ENCODE results near the gene SYCN.

The SYCN gene

DNA sequence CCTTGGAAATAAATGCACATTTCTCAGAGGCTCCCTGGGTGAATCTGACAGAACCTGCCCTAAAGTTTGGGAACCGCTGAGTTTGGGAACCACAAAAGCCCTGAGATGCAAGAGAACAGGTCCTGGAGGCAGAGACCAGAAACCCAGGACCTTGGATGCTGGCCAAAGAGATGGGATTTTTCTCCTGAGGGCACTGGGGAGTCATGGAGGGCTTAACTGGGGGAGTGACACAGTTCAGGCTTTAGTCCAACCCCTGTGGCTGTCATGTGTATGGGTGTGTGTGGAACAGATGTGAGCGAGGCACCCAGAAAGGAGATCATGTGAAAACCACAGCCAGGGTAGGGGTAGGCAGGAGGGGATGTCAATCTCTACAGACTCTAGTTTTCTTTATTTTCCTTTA, 11.2 kb downstream of the SYCN start:
- Histone ChIP-seq H3K27me3 (ENCODE audit: insufficient read depth, poor library complexity, severe bottlenecking) (no peaks in the 10 kb centered on the region), H3K4me3 (ENCODE audit: severe bottlenecking) (no peak overlapping the region), H3K4me1 (ENCODE audit: insufficient read depth, poor library complexity, severe bottlenecking) (peaks cover 5% of the 10 kb centered on the region), H3K9me3 (ENCODE audit: severe bottlenecking) (no peaks in the 10 kb centered on the region), H3K27ac (ENCODE audit: poor library complexity, severe bottlenecking) (no peak overlapping the region), H3K36me3 (ENCODE audit: low read depth) (no peaks in the 10 kb centered on the region)
- ATAC-seq (ENCODE audit: low read depth) (no peak), DNase-seq (ENCODE audit: low spot score) (no peak)
- TF ChIP-seq, protein P1, sequence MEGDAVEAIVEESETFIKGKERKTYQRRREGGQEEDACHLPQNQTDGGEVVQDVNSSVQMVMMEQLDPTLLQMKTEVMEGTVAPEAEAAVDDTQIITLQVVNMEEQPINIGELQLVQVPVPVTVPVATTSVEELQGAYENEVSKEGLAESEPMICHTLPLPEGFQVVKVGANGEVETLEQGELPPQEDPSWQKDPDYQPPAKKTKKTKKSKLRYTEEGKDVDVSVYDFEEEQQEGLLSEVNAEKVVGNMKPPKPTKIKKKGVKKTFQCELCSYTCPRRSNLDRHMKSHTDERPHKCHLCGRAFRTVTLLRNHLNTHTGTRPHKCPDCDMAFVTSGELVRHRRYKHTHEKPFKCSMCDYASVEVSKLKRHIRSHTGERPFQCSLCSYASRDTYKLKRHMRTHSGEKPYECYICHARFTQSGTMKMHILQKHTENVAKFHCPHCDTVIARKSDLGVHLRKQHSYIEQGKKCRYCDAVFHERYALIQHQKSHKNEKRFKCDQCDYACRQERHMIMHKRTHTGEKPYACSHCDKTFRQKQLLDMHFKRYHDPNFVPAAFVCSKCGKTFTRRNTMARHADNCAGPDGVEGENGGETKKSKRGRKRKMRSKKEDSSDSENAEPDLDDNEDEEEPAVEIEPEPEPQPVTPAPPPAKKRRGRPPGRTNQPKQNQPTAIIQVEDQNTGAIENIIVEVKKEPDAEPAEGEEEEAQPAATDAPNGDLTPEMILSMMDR (IDR thresholded peaks at IDR 0.05; ENCODE audit: poor library complexity, severe bottlenecking), result no peak

DNA sequence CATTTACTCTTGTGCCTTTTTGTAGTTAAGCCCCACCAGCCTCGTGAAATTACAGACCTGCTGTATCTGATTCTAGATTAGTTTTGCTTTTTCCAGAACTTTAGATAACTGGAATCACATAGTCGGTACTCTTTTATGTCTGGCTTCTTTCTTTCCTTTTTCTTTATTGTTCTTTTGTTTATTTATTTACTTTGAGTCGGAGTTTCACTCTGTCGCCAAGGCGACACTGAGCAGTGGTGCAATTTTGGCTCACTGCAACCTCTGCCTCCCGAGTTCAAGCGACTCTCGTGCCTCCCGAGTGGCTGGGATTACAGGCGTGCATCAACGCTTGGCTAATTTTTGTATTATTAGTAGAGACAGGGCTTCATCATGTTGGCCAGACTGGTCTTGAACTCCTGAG, 13.3 kb downstream of the SYCN start:
- TF ChIP-seq, protein P1 (IDR thresholded peaks at IDR 0.05; ENCODE audit: poor library complexity, severe bottlenecking), result no peak
- no peaks in the 10 kb centered on the region for H3K9me3 ChIP-seq (ENCODE audit: severe bottlenecking)
- no peaks in the 10 kb centered on the region for H3K27me3 ChIP-seq (ENCODE audit: insufficient read depth, poor library complexity, severe bottlenecking)
- H3K36me3 ChIP-seq (ENCODE audit: low read depth), result no peaks in the 10 kb centered on the region
- DNase-seq (ENCODE audit: low spot score) (no peak), ATAC-seq (ENCODE audit: low read depth) (no peak)
- no peak overlapping the region for H3K4me3 ChIP-seq (ENCODE audit: severe bottlenecking)
- no peak overlapping the region for H3K27ac ChIP-seq (ENCODE audit: poor library complexity, severe bottlenecking)
- no peaks in the 10 kb centered on the region for H3K4me1 ChIP-seq (ENCODE audit: insufficient read depth, poor library complexity, severe bottlenecking)

DNA sequence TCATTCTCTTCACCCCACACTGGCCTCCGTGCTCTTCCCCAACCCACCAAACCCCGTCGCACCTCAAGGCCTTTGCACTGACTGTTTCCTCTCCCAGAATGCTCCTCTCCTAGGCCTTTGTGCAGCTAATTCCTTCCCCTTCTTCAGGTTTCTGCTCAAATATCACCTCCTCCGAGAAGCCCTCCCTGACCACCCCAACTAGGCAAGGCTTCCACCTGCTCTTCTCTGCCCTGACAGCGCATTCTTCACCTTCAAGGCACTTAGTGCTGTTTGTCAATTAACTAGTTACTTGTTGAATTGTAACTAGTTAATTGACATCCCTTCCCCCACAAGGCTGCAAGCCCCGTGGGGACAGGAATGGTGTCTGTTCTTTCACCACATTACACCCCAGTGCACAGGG, 15.1 kb downstream of the SYCN start:
- TF ChIP-seq, protein P1 (IDR thresholded peaks at IDR 0.05; ENCODE audit: poor library complexity, severe bottlenecking), result no peak
- Histone ChIP-seq H3K9me3 (ENCODE audit: severe bottlenecking) (no peaks in the 10 kb centered on the region), H3K27ac (ENCODE audit: poor library complexity, severe bottlenecking) (no peak overlapping the region), H3K27me3 (ENCODE audit: insufficient read depth, poor library complexity, severe bottlenecking) (no peaks in the 10 kb centered on the region), H3K4me1 (ENCODE audit: insufficient read depth, poor library complexity, severe bottlenecking) (no peaks in the 10 kb centered on the region), H3K36me3 (ENCODE audit: low read depth) (no peaks in the 10 kb centered on the region), H3K4me3 (ENCODE audit: severe bottlenecking) (no peak overlapping the region)
- DNase-seq (ENCODE audit: low spot score) (no peak), ATAC-seq (ENCODE audit: low read depth) (no peak)

DNA sequence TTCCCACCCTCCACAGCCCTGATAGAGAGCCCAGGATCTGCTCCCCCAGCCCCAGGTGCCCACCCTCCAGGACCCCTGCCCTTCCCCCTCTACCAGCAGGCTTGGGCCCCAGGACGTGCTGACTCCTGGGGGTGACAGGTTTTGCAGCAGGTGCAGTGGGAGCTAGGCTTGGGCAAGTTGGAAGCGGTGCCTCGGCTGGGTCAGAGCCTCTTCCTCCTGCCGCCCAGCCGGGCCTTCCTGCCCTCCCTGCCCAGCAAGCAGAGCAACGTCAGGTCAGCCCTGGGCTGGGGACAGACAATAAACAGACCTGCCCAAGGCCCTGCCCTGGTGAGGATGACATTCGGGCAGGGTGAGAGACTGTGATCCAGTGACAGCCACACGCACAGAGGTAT, 16.5 kb downstream of the SYCN start:
- Histone ChIP-seq H3K36me3 (ENCODE audit: low read depth) (no peaks in the 10 kb centered on the region), H3K4me1 (ENCODE audit: insufficient read depth, poor library complexity, severe bottlenecking) (no peaks in the 10 kb centered on the region)
- DNase-seq (ENCODE audit: low spot score), result no peak

DNA sequence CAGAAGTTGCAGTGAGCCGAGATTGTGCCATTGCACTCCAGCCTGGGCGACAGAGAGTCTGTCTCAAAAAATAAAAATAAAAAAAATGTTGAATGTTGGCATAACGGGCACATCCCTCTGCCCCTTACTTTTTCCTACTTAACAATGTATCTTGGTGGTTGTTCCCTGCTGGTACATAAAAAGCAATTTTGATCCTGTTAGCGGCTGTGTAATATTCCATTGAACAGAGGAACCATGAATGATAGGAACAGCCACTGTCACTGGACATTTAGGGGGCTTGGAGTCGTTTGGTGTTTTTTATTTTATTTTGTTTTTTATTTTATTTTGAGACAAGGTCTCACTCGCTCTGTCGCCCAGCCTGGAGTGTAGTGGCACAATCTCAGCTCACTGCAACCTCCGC, 17.7 kb downstream of the SYCN start:
- no peak overlapping the region for H3K27ac ChIP-seq (ENCODE audit: poor library complexity, severe bottlenecking)
- H3K4me3 ChIP-seq (ENCODE audit: severe bottlenecking), result no peak overlapping the region
- no peak for ATAC-seq (ENCODE audit: low read depth)
- TF ChIP-seq, protein P1 (IDR thresholded peaks at IDR 0.05; ENCODE audit: poor library complexity, severe bottlenecking), result no peak
- no peaks in the 10 kb centered on the region for H3K27me3 ChIP-seq (ENCODE audit: insufficient read depth, poor library complexity, severe bottlenecking)
- H3K9me3 ChIP-seq (ENCODE audit: severe bottlenecking), result no peaks in the 10 kb centered on the region
- DNase-seq (ENCODE audit: low spot score), result no peak
- H3K36me3 ChIP-seq (ENCODE audit: low read depth), result no peaks in the 10 kb centered on the region
- no peaks in the 10 kb centered on the region for H3K4me1 ChIP-seq (ENCODE audit: insufficient read depth, poor library complexity, severe bottlenecking)

More for the DNA sequence above, 16.5 kb downstream of the SYCN start:
- TF ChIP-seq, protein P1 (IDR thresholded peaks at IDR 0.05; ENCODE audit: poor library complexity, severe bottlenecking), result peak; percentile 45
- ATAC-seq (ENCODE audit: low read depth), result no peak
- Histone ChIP-seq H3K4me3 (ENCODE audit: severe bottlenecking) (no peak overlapping the region), H3K9me3 (ENCODE audit: severe bottlenecking) (no peaks in the 10 kb centered on the region), H3K27me3 (ENCODE audit: insufficient read depth, poor library complexity, severe bottlenecking) (no peaks in the 10 kb centered on the region), H3K27ac (ENCODE audit: poor library complexity, severe bottlenecking) (no peak overlapping the region)

Measured in RWPE2 (cell line).